HG03139 (cell line): Measurements from ENCODE around the gene NRARP.

Experiments
- ATAC-seq: cut with Tn5 transposase; IDR thresholded peaks from one replicate; pipeline ENCODE4 v1.9.1; 2021; ENCODE audit not compliant: unreplicated experiment

Gene NRARP

GRCh38 chr9:137300567-137301080, 1.4 kb downstream of the NRARP start:
- no peak for ATAC-seq

- ATAC-seq = no peak
These were observed 2.1 kb downstream of the NRARP start for GRCh38 chr9:137299938-137300337.

- ATAC-seq = no peak
These were observed 2.9 kb downstream of the NRARP start for GRCh38 chr9:137299203-137299565.

- ATAC-seq = no peak
These were observed 3.5 kb downstream of the NRARP start for GRCh38 chr9:137298401-137299202.

- ATAC-seq = no peak
These were observed 4.1 kb downstream of the NRARP start for GRCh38 chr9:137297966-137298365.

GRCh38 chr9:137296670-137297664, 5.1 kb downstream of the NRARP start:
- ATAC-seq = no peak

- no peak for ATAC-seq
These were observed 6.0 kb downstream of the NRARP start for GRCh38 chr9:137295849-137296669.

GRCh38 chr9:137295238-137295811, 6.7 kb downstream of the NRARP start:
- ATAC-seq = peak; percentile 56

- ATAC-seq = no peak
These were observed 7.3 kb downstream of the NRARP start for GRCh38 chr9:137294681-137295237.

- ATAC-seq = no peak
These were observed 7.9 kb downstream of the NRARP start for GRCh38 chr9:137294091-137294680.

GRCh38 chr9:137293482-137294090, 8.5 kb downstream of the NRARP start:
- ATAC-seq = no peak

- ATAC-seq = no peak
These were observed 9.0 kb downstream of the NRARP start for GRCh38 chr9:137293094-137293481.

- no peak for ATAC-seq
These were observed 15.1 kb downstream of the NRARP start for GRCh38 chr9:137286975-137287383.

GRCh38 chr9:137281345-137282116, 20.5 kb downstream of the NRARP start:
- ATAC-seq = no peak

- no peak for ATAC-seq
These were observed 21.4 kb downstream of the NRARP start for GRCh38 chr9:137280474-137281344.

- no peak for ATAC-seq
These were observed 22.2 kb downstream of the NRARP start for GRCh38 chr9:137279741-137280473.
